ENCODE results near the gene RSU1. TPM values are rescaled to one million over a fixed set of nuclear protein-coding genes. Genes with fewer than 3 reads are reported as not detected.

RSU1 gene
- total RNA-seq, 1 donor: 94.1 TPM

GRCh38 chr10:16662923-16663322 lies 154.3 kb downstream of the RSU1 start:
- no peaks in the 10 kb centered on the region for H3K79me2 ChIP-seq (ENCODE audit: insufficient read depth, low read length)
- no peak for TF ChIP-seq CTCF (IDR thresholded peaks at IDR 0.05; ENCODE audit: extremely low read depth, low read depth, low read length)
- H4K20me1 ChIP-seq (ENCODE audit: insufficient read depth, low read length): peaks cover 11% of the 10 kb centered on the region
- no peaks in the 10 kb centered on the region for H3K9me3 ChIP-seq (ENCODE audit: low read depth, low read length)
- H3K27me3 ChIP-seq (ENCODE audit: insufficient read depth, low read length): no peaks in the 10 kb centered on the region
- H3K4me3 ChIP-seq (ENCODE audit: insufficient read depth, low read length): no peak overlapping the region
- H3K27ac ChIP-seq (ENCODE audit: low read depth, low read length): no peak overlapping the region
- H2AFZ ChIP-seq (ENCODE audit: low read length): no peak overlapping the region
- H3K4me2 ChIP-seq (ENCODE audit: insufficient read depth, low read length): no peak overlapping the region
- no peaks in the 10 kb centered on the region for H3K4me1 ChIP-seq (ENCODE audit: insufficient read depth, low read length)
- H3K36me3 ChIP-seq (ENCODE audit: insufficient read depth, low read length): no peaks in the 10 kb centered on the region
- no peak for DNase-seq (ENCODE audit: insufficient read length, low spot score, missing footprints)

GRCh38 chr10:16656895-16657294 lies 160.3 kb downstream of the RSU1 start:
- TF ChIP-seq CTCF (IDR thresholded peaks at IDR 0.05; ENCODE audit: extremely low read depth, low read depth, low read length): no peak
- no peak overlapping the region for H3K4me2 ChIP-seq (ENCODE audit: insufficient read depth, low read length)

GRCh38 chr10:16653224-16653623 lies 164.0 kb downstream of the RSU1 start:
- Histone ChIP-seq H3K4me1 (ENCODE audit: insufficient read depth, low read length) (no peaks in the 10 kb centered on the region), H3K9me3 (ENCODE audit: low read depth, low read length) (no peaks in the 10 kb centered on the region), H2AFZ (ENCODE audit: low read length) (no peak overlapping the region), H3K4me2 (ENCODE audit: insufficient read depth, low read length) (no peak overlapping the region), H3K36me3 (ENCODE audit: insufficient read depth, low read length) (no peaks in the 10 kb centered on the region), H3K4me3 (ENCODE audit: insufficient read depth, low read length) (no peak overlapping the region), H3K79me2 (ENCODE audit: insufficient read depth, low read length) (no peaks in the 10 kb centered on the region), H3K27me3 (ENCODE audit: insufficient read depth, low read length) (no peaks in the 10 kb centered on the region), H4K20me1 (ENCODE audit: insufficient read depth, low read length) (peaks cover 4% of the 10 kb centered on the region), H3K27ac (ENCODE audit: low read depth, low read length) (no peak overlapping the region)
- no peak for DNase-seq (ENCODE audit: insufficient read length, low spot score, missing footprints)
- no peak for TF ChIP-seq CTCF (IDR thresholded peaks at IDR 0.05; ENCODE audit: extremely low read depth, low read depth, low read length)

More at GRCh38 chr10:16656895-16657294, 160.3 kb downstream of the RSU1 start:
- H3K4me3 ChIP-seq (ENCODE audit: insufficient read depth, low read length): no peak overlapping the region
- H2AFZ ChIP-seq (ENCODE audit: low read length): no peak overlapping the region
- H3K27ac ChIP-seq (ENCODE audit: low read depth, low read length): no peak overlapping the region
- H3K4me1 ChIP-seq (ENCODE audit: insufficient read depth, low read length): no peaks in the 10 kb centered on the region
- H3K27me3 ChIP-seq (ENCODE audit: insufficient read depth, low read length): no peaks in the 10 kb centered on the region
- H3K36me3 ChIP-seq (ENCODE audit: insufficient read depth, low read length): no peaks in the 10 kb centered on the region
- no peaks in the 10 kb centered on the region for H4K20me1 ChIP-seq (ENCODE audit: insufficient read depth, low read length)
- no peaks in the 10 kb centered on the region for H3K79me2 ChIP-seq (ENCODE audit: insufficient read depth, low read length)
- DNase-seq (ENCODE audit: insufficient read length, low spot score, missing footprints): no peak
- no peaks in the 10 kb centered on the region for H3K9me3 ChIP-seq (ENCODE audit: low read depth, low read length)

GRCh38 chr10:16652154-16652553 lies 165.1 kb downstream of the RSU1 start:
- Histone ChIP-seq H4K20me1 (ENCODE audit: insufficient read depth, low read length) (peaks cover 8% of the 10 kb centered on the region), H3K4me1 (ENCODE audit: insufficient read depth, low read length) (no peaks in the 10 kb centered on the region), H3K27ac (ENCODE audit: low read depth, low read length) (no peak overlapping the region), H3K4me3 (ENCODE audit: insufficient read depth, low read length) (no peak overlapping the region), H2AFZ (ENCODE audit: low read length) (no peak overlapping the region), H3K4me2 (ENCODE audit: insufficient read depth, low read length) (no peak overlapping the region), H3K36me3 (ENCODE audit: insufficient read depth, low read length) (no peaks in the 10 kb centered on the region), H3K27me3 (ENCODE audit: insufficient read depth, low read length) (no peaks in the 10 kb centered on the region), H3K79me2 (ENCODE audit: insufficient read depth, low read length) (no peaks in the 10 kb centered on the region), H3K9me3 (ENCODE audit: low read depth, low read length) (no peaks in the 10 kb centered on the region)
- DNase-seq (ENCODE audit: insufficient read length, low spot score, missing footprints): peak; percentile 58
- TF ChIP-seq CTCF (IDR thresholded peaks at IDR 0.05; ENCODE audit: extremely low read depth, low read depth, low read length): no peak
